HepG2 (cell line): ENCODE measurements around the gene NOM1. TPM values are rescaled to one million over a fixed set of nuclear protein-coding genes. Genes with fewer than 3 reads are reported as not detected.
A peak's percentile ranks its signal among the peaks of the same experiment; 100 is the strongest.

Source experiments
- ASH2L ChIP-seq: fragments of 300-600, 200-600 bp; sonication (generic); IDR thresholded peaks from 2 replicates; pipeline ENCODE4 v1.7.0; 2017; ENCODE audit warnings: low read depth, mild to moderate bottlenecking, moderate library complexity, mixed read lengths, low read length; ENCODE audit not compliant: insufficient read length
- FOXA1 ChIP-seq, 2 experiments: fragments of 450-650 bp in 1 of 2; sonication (generic) in 1 of 2; formaldehyde crosslinking in 1 of 2; IDR thresholded peaks; 2 replicates each; pipeline versions ENCODE4 v1.4.0 to v1.6.1; 2016 to 2020; ENCODE audit warnings: missing genetic modification reagents in 1 of 2
- HMG20A ChIP-seq: IDR thresholded peaks from 2 replicates; pipeline ENCODE4 v1.6.1; 2016; ENCODE audit warnings: borderline replicate concordance
- ZFP36L1 ChIP-seq: sonication (generic); formaldehyde crosslinking; IDR thresholded peaks from 2 replicates; pipeline ENCODE4 v1.8.0; 2022; ENCODE audit warnings: mild to moderate bottlenecking, missing genetic modification reagents, moderate library complexity
- ZMYM4 ChIP-seq: sonication (generic); formaldehyde crosslinking; IDR thresholded peaks from 2 replicates; pipeline ENCODE4 v1.8.1; 2023; ENCODE audit warnings: mild to moderate bottlenecking, missing genetic modification reagents
- ZNF350 ChIP-seq: sonication (generic); formaldehyde crosslinking; IDR thresholded peaks from 2 replicates; pipeline ENCODE4 v1.4.0; 2020; ENCODE audit warnings: mild to moderate bottlenecking, low read depth, missing genetic modification reagents, borderline replicate concordance
- ZNF83 ChIP-seq: sonication (generic); formaldehyde crosslinking; IDR thresholded peaks from 2 replicates; pipeline ENCODE4 v1.4.0; 2020; ENCODE audit warnings: missing genetic modification reagents, mild to moderate bottlenecking, borderline replicate concordance
- polyA plus RNA-seq, 8 experiments: library from polyadenylated mRNA; depleted of rRNA in 3 of 8; stranded (reverse) in 7 of 8; unstranded in 1 of 8; fragments of >200 nt; fragmentation: Illumina TruSeq in 4 of 8; extraction: Trizol in 4 of 8; gene quantifications; 2 replicates each; pipeline versions ENCODE4 v1.2.1 to v1.2.3, GENCODE V29; 2011 to 2016; ENCODE audit warnings: low read depth in 4 of 8, missing spikeins in 1 of 8, mixed read lengths in 1 of 8; ENCODE audit not compliant: insufficient read depth in 1 of 8
- total RNA-seq, 5 experiments: library from RNA; depleted of rRNA; stranded (reverse); fragments of >200 nt; fragmentation: Illumina TruSeq; extraction: Trizol; gene quantifications; 2 replicates each; pipeline ENCODE4 v1.2.3, GENCODE V29; 2016; ENCODE audit warnings: low read depth in 1 of 5
- TF ChIP-seq, protein P1 (sequence below): IDR thresholded peaks from 2 replicates; pipeline ENCODE4 v1.6.1; 2012; ENCODE audit warnings: low read length, improper control_type of control experiment
- TF ChIP-seq, protein P2 (sequence below): sonication (generic); formaldehyde crosslinking; IDR thresholded peaks from 2 replicates; pipeline ENCODE4 v1.8.1; 2023; ENCODE audit warnings: mild to moderate bottlenecking, moderate library complexity, missing genetic modification reagents
- TF ChIP-seq, protein P3 (sequence below): sonication (generic); formaldehyde crosslinking; conservative IDR thresholded peaks from 2 replicates; pipeline ENCODE4 v1.8.1; 2023; ENCODE audit warnings: missing genetic modification reagents
- TF ChIP-seq, protein P4 (sequence below): sonication (generic); formaldehyde crosslinking; IDR thresholded peaks from 2 replicates; pipeline ENCODE4 v1.8.1; 2023; ENCODE audit warnings: missing genetic modification reagents, mild to moderate bottlenecking, borderline replicate concordance
- TF ChIP-seq, protein P5 (sequence below): IDR thresholded peaks from 2 replicates; pipeline ENCODE4 v1.6.1; 2016; ENCODE audit warnings: low read depth, missing genetic modification reagents, missing compliant biosample characterization
- TF ChIP-seq, protein P6 (sequence below): sonication (generic); formaldehyde crosslinking; IDR thresholded peaks from 2 replicates; pipeline ENCODE4 v1.4.0; 2020; ENCODE audit warnings: missing genetic modification reagents

NOM1 gene
- total and polyA plus RNA-seq, 2 of the 13 experiments (the other 11 are each of a cell fraction or from before 2014, with no cell fraction given) = 14.2 to 26.2 TPM

DNA sequence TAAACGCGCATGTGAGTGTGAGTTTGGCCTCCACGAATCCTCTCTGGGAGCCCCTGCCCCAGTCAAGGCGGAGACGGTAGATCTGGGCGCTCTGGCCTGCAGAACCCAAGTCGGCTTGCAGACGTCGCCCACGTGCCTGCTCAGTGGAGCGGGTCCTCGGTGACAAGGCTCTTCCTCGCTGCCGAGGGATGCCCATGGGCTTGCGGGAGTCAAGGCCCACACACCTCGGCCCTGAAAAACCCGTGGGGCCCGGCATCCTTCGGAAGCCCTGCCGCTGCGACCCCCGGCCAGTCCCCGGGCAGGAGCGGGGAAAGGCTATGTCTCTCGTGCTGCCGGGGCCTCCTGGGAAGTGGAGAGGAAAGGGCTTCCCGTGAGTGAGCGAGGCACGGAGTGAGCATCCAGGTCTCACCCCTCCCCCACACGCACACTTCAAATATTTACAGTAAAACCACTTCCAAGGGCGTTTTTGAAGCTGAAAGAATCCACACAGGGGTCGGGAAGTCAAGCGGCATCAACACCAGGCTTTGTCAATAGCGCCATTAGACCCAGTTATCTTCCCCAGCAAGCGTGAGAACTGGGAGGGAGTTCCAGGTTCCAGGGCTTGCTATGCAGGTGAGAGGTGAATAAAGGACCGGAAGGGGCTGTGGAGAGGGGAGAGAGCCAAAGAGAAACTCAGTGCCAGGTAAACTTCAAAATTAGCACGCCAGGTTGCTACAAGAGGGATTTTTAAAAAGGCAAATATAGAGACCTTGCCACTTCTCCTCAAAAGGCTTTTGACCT is 62.0 kb downstream of the NOM1 start (continued):
- TF ChIP-seq, protein P1, sequence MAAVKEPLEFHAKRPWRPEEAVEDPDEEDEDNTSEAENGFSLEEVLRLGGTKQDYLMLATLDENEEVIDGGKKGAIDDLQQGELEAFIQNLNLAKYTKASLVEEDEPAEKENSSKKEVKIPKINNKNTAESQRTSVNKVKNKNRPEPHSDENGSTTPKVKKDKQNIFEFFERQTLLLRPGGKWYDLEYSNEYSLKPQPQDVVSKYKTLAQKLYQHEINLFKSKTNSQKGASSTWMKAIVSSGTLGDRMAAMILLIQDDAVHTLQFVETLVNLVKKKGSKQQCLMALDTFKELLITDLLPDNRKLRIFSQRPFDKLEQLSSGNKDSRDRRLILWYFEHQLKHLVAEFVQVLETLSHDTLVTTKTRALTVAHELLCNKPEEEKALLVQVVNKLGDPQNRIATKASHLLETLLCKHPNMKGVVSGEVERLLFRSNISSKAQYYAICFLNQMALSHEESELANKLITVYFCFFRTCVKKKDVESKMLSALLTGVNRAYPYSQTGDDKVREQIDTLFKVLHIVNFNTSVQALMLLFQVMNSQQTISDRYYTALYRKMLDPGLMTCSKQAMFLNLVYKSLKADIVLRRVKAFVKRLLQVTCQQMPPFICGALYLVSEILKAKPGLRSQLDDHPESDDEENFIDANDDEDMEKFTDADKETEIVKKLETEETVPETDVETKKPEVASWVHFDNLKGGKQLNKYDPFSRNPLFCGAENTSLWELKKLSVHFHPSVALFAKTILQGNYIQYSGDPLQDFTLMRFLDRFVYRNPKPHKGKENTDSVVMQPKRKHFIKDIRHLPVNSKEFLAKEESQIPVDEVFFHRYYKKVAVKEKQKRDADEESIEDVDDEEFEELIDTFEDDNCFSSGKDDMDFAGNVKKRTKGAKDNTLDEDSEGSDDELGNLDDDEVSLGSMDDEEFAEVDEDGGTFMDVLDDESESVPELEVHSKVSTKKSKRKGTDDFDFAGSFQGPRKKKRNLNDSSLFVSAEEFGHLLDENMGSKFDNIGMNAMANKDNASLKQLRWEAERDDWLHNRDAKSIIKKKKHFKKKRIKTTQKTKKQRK = no peak
- TF ChIP-seq ZNF350 (CRISPR knock-in tag) (peak; percentile 51; the same call in 1 of the 2 replicates), ZNF83 (CRISPR knock-in tag) (no peak), ASH2L (peak; percentile 3), ZFP36L1 (CRISPR knock-in tag) (0 out of 2 replicates have a peak, but pooled peaks have one; percentile 40), HMG20A (peak; percentile 75), FOXA1 (IDR thresholded peaks at IDR 0.05) (0 out of 2 replicates have a peak, but pooled peaks have one; percentile 43), FOXA1 (CRISPR knock-in tag; IDR thresholded peaks at IDR 0.05) (peak; percentile 89), ZMYM4 (CRISPR knock-in tag) (peak; percentile 53; the same call in 1 of the 2 replicates)
- TF ChIP-seq, protein P2, sequence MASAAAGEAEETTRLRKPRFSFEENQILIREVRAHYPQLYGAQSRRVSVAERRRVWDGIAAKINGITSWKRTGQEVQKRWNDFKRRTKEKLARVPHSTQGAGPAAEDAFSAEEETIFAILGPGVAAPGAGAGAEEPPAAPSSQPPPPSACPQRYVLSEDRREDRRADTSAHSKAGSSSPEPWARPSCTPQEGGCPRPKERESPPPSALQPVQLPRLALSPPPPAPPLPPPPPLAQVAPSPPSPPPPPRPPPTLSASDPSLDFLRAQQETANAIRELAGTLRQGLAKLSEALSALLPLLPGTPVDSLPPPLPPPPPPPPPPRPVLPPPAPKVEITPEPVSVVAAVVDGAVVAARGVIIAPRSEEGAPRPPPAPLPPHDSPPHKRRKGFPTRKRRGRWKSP = peak; percentile 56
- TF ChIP-seq, protein P3, sequence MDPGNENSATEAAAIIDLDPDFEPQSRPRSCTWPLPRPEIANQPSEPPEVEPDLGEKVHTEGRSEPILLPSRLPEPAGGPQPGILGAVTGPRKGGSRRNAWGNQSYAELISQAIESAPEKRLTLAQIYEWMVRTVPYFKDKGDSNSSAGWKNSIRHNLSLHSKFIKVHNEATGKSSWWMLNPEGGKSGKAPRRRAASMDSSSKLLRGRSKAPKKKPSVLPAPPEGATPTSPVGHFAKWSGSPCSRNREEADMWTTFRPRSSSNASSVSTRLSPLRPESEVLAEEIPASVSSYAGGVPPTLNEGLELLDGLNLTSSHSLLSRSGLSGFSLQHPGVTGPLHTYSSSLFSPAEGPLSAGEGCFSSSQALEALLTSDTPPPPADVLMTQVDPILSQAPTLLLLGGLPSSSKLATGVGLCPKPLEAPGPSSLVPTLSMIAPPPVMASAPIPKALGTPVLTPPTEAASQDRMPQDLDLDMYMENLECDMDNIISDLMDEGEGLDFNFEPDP (CRISPR knock-in tag) = 0 out of 2 replicates have a peak, but pooled peaks have one; percentile 30
- TF ChIP-seq, protein P4, sequence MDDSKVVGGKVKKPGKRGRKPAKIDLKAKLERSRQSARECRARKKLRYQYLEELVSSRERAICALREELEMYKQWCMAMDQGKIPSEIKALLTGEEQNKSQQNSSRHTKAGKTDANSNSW (CRISPR knock-in tag) = no peak
- TF ChIP-seq, protein P5, sequence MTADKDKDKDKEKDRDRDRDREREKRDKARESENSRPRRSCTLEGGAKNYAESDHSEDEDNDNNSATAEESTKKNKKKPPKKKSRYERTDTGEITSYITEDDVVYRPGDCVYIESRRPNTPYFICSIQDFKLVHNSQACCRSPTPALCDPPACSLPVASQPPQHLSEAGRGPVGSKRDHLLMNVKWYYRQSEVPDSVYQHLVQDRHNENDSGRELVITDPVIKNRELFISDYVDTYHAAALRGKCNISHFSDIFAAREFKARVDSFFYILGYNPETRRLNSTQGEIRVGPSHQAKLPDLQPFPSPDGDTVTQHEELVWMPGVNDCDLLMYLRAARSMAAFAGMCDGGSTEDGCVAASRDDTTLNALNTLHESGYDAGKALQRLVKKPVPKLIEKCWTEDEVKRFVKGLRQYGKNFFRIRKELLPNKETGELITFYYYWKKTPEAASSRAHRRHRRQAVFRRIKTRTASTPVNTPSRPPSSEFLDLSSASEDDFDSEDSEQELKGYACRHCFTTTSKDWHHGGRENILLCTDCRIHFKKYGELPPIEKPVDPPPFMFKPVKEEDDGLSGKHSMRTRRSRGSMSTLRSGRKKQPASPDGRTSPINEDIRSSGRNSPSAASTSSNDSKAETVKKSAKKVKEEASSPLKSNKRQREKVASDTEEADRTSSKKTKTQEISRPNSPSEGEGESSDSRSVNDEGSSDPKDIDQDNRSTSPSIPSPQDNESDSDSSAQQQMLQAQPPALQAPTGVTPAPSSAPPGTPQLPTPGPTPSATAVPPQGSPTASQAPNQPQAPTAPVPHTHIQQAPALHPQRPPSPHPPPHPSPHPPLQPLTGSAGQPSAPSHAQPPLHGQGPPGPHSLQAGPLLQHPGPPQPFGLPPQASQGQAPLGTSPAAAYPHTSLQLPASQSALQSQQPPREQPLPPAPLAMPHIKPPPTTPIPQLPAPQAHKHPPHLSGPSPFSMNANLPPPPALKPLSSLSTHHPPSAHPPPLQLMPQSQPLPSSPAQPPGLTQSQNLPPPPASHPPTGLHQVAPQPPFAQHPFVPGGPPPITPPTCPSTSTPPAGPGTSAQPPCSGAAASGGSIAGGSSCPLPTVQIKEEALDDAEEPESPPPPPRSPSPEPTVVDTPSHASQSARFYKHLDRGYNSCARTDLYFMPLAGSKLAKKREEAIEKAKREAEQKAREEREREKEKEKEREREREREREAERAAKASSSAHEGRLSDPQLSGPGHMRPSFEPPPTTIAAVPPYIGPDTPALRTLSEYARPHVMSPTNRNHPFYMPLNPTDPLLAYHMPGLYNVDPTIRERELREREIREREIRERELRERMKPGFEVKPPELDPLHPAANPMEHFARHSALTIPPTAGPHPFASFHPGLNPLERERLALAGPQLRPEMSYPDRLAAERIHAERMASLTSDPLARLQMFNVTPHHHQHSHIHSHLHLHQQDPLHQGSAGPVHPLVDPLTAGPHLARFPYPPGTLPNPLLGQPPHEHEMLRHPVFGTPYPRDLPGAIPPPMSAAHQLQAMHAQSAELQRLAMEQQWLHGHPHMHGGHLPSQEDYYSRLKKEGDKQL = peak; percentile 92
- TF ChIP-seq, protein P6, sequence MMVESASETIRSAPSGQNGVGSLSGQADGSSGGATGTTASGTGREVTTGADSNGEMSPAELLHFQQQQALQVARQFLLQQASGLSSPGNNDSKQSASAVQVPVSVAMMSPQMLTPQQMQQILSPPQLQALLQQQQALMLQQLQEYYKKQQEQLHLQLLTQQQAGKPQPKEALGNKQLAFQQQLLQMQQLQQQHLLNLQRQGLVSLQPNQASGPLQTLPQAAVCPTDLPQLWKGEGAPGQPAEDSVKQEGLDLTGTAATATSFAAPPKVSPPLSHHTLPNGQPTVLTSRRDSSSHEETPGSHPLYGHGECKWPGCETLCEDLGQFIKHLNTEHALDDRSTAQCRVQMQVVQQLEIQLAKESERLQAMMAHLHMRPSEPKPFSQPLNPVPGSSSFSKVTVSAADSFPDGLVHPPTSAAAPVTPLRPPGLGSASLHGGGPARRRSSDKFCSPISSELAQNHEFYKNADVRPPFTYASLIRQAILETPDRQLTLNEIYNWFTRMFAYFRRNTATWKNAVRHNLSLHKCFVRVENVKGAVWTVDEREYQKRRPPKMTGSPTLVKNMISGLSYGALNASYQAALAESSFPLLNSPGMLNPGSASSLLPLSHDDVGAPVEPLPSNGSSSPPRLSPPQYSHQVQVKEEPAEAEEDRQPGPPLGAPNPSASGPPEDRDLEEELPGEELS (CRISPR knock-in tag) = peak; percentile 85
